ENCODE results near the gene ELAVL3.
A peak's percentile ranks its signal among the peaks of the same experiment; 100 is the strongest.

The ELAVL3 gene

GRCh38 chr19:11480715-11481533, at the start of gene ELAVL3:
ELAVL3 (minus strand) TSS chr19:11481046; CDS start chr19:11480608, 438 bp downstream.
- DNase-seq (ENCODE audit: low spot score) = peak; percentile 17

GRCh38 chr19:11530432-11530831, 49.6 kb upstream of the ELAVL3 start:
- peak; percentile 50 for DNase-seq (ENCODE audit: low spot score)

DNA sequence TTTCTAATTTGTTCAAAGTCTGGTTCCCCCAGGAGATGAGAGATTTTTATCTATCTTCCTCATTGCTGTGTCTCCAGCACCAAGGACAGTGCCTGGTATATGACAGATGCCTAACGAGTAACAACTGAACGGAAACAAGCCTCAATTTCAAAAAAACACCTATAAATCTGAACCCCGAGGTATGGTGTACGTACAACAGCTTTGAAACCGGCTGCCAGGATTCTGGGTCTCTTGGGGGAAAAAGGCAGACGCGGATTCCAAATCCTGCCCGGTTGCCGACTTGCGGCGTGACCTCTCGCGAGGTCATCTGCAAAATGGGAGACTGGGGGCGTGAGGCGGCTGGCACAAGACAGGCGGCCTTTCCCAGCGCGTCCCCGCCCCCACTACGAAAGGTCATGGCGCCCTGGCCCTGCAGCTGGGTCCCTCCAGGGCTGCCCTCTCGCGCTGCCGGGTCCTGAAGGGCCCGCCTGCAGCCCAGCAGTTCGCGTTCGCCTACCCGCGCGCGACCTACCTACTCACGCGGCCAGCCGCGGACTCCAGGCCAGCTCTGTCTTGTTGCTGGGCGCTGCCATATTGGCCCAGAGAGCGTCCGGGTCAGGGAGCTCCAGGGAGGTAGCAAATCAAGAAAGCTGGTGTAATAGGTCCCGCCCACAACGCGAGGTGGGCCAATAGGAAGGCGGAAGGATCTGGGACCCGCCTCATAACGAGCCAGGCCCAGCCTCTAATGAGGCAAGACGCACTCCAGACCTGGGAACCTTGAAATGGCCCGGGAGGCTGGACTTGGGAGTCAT, 47.9 kb upstream of the ELAVL3 start, which contains the start of gene ECSIT:
ECSIT (minus strand) TSS at position 584 of the 791 bp plus-strand sequence. CDS start 9,964 bp downstream, outside the sequence.
- peak; percentile 98 for DNase-seq (ENCODE audit: low spot score)

DNA sequence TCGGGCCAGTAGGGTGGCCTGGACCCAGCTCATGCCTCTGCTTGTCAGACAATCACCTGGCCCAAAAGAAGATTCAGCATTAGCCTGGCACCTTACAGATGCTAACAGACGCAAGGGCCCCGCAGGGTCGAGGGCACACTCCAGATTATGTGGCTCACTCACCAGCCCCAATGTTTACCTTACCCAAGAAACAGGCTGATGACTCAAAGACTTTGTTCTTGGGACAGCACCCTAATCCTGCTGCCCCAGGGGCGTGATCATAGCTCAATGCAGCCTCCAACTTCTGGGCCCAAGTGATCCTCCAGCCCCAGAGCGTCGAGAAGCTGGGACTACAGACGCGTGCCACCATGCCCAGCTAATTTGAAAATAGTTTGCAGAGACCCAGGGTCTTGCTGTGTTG, 38.3 kb upstream of the ELAVL3 start:
- DNase-seq (ENCODE audit: low spot score) = no peak

DNA sequence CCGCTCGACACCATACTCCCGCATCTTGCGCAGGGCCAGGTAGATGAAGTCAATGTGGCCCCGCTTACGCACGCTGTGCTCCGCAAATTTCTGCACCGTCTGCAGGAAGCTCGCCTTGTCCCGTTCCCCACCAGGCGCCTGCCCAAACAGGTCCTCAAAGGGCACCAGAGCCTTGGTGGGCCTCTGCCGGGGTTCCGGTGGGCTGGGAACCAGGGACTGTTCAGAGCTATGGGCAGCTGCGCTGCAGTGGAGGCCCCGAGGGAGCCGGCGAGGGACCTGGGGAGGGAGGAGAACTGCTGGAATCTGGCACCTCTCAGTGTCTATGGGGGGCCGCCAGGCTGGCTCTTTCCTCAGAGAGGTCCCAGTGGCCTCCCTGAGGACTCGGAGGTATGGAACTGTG, 33.1 kb upstream of the ELAVL3 start:
- DNase-seq (ENCODE audit: low spot score) = no peak

DNA sequence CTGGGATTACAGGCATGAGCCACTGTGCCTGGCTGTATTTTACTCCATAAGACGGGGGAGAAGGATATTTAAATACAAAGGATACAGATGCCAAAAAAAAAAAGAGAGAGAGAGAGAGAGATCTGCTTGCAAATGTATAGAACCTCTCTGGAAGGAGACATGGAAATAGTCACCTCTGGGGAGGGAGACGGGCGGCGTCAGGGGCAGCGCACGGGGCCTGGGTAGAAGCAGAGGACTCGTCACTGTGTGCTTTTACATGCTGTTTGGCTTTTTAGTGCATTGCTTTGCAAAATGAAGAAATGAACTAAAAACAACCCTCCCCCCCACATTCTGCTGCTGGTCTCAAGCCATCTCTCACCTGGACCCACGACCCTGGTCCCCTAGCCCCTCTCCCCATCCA, 29.6 kb upstream of the ELAVL3 start:
- DNase-seq (ENCODE audit: low spot score) = no peak

DNA sequence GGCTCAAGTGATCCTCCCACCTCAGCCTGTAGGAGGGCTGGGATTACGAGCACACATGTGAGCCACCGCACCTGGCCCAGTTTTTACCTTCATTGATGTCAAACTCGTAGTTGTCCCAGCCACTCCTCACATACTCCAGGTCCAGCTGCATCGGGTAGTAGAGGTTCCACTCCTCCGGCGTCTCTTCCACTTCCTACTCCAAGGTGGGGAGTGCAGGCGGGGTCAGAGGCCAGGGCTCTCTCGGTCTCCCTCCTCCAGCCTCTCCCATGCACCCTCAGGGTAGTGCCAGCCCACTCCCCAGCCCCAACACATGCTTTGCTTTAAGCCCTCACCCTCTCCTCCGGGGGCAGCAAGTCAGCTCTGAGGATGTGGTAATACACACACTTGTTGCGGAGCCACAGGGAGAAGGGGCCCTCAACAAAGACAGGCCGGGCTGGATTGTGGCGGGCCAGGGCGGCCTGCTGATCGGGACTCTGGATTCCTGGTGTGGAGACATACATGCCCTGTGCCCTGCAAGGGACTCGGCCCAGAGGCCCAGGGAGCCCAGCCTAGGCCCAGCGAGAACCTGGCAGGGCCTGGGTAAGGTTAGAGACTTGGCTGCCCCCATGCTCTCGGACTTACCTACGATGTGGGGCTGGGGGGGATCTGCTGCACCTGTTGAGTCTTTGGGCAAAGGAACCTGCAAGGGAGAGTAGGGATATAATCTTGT, 26.7 kb upstream of the ELAVL3 start:
- no peak for DNase-seq (ENCODE audit: low spot score)

GRCh38 chr19:11506967-11507366, 26.1 kb upstream of the ELAVL3 start:
- DNase-seq (ENCODE audit: low spot score) = no peak

DNA sequence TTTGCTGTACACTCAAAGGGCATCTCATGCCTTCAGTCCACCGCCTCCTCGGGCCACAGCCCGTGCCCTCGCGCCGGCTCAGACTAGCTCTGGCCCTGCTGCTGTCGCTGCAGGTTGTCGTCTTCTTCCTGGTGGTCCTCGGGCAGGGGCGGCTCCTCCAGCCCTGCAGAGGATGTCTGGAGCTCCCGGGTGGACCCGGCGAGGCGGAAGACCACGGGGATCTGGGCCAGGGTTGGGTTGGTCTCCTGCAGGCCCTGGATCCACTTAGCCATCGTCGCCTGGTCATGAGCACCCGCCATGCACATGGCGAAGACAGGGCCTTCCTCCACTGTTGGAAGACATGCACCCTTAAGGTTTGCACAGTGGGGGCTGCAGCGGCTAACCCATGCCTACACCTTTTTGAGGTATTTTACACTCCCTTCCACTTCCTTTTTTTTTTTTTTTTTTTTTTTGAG, 25.3 kb upstream of the ELAVL3 start:
- DNase-seq (ENCODE audit: low spot score) = no peak

DNA sequence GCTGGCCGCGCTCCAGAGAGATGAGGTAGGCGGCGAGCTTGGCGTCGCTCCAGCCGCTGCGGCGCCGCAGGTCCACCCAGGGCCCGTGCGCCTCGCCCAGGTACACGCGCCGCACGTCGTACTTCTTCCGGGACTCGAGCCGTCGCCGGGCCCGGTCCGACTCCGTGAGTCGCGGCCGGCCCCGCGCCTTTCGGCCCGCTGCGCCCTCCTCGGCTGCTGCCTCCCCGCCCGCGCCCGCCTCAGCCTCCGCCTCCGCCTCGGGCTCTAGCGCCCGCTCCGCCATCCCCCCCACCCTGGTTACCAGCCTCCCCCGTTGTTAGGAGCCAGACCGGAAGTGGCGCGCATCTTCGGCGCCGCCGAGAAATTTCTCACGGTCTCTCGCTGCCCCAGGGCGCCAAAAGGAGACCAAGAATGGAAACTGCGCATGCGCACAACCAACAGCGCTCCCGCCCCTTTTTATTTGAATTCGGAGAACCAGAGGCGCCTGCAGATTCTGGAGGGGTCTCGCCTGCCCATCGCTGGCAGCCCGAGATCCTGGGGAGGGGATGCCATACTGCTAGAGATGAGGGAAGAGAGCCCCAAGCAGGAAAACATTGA, 24.8 kb upstream of the ELAVL3 start, which contains the start of gene ZNF653:
ZNF653 (minus strand) TSS at position 336 of the 597 bp plus-strand sequence; CDS start at position 283, 53 bp downstream.
- DNase-seq (ENCODE audit: low spot score) = peak; percentile 98

- peak; percentile 99 for DNase-seq (ENCODE audit: low spot score)
These were observed 24.2 kb upstream of the ELAVL3 start for GRCh38 chr19:11505032-11505503.

GRCh38 chr19:11504502-11505031, 23.7 kb upstream of the ELAVL3 start:
- DNase-seq (ENCODE audit: low spot score) = no peak

DNA sequence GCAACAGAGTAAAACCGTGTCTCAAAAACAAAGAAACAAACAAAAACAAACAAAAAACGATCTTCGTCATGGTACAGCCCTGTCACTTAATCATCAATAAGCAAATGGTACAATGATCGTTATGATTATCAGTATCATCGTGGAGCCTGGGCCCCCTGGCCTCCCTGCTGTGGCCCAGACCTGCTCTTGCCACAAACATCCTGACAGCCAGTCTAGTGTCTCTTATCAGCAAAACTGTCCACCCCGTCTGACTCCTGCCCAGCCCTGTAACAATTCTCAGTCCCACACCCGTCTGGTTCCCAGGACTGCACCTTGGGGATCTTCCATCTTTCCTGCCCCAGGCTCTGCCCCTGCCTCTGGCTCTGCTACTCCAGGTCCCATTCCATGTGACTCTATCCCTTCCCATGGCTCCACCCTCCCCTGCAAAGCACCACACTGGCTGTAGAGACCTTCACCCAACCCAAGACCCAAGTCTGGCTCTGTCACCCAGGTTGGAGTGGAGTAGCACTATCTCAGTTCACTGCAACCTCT, 19.1 kb upstream of the ELAVL3 start:
- DNase-seq (ENCODE audit: low spot score) = no peak

- no peak for DNase-seq (ENCODE audit: low spot score)
These were observed 18.4 kb upstream of the ELAVL3 start for GRCh38 chr19:11499220-11499726.

DNA sequence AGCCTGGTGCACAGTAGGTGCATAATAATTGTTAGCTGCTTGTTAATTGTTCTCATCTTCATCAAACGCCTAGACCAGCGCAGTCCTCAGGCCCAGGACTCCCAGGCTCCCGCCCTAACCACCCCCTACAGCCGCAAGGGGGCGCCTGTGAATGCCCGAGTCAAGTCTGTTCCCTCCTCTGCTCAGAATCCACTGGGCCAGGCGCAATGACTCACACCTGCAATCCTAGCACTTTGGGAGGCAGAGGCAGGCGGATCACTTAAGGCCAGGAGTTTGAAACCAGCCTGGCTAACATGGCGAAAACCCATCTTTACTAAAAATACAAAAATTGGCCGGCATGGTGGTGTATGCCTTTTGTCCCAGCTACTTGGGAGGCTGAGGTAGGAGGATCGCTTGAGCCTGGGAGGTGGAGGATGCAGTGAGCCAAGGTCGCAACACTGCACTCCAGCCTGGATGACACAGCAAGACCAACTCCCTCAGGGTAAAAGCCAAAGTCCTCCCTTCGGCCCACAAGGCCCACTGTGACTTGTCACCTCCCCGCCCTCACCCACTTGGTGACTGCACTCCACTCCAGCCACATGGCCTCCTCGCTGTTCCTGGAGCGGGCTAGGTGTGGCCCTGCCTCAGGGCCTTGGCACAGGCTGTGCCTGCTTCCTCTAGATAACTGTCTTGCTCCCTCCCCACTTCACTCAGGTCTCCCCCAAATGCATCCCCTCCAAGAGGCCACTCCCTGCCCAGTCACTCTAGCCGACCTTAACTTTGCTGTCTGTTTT, 15.7 kb upstream of the ELAVL3 start:
- peak; percentile 89 for DNase-seq (ENCODE audit: low spot score)

DNA sequence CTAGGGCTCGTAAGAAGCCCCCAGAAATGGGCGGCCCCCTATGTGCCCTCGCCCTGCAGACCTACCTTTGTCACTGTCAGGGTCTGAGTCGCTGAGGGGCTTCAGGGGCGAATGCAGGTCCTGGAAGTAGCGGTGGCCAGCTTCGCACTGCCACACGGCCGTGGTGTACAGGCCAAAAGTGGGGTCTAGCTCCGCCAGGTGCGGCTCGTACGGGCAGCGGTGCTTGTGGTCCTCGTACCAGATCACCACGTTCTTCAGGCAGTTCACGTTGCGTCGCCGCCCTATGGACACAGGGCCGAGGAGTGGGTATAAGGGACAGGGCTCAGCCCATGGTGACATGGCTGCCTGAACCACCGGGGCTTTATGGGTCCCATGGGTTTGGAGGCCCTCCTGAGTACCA, 15.0 kb upstream of the ELAVL3 start:
- DNase-seq (ENCODE audit: low spot score) = no peak

- DNase-seq (ENCODE audit: low spot score) = no peak
These were observed 14.6 kb upstream of the ELAVL3 start for GRCh38 chr19:11495481-11495880.

- no peak for DNase-seq (ENCODE audit: low spot score)
These were observed 13.9 kb upstream of the ELAVL3 start for GRCh38 chr19:11494634-11495285.

DNA sequence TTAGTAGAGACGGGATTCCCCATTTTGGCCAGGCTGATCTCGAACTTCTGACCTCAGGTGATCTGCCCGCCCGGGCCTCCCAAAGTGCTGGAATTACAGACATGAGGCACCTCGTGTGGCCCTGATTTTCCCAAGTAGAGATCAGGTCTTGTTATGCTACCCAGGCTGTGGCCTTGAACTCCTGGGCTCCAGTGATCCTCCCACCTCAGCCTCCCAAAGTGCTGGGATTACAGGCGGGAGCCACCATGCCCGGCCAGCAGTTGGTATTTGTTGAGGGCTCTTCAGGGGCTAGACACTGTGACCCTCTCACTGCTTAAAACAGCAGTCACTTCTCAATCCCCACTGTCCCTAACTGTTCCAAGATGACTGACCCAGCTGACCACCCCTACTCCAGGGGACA, 8.5 kb upstream of the ELAVL3 start:
- DNase-seq (ENCODE audit: low spot score) = no peak

Measured in GM03348 (cell line).